Parathyroid adenoma (tissue), 2 donors: ENCODE results near the gene IGF2BP2.

ENCODE experiments used
- H2AFZ ChIP-seq: fragments of 300-600 bp; sonication (generic); one replicate; pipeline ENCODE4 v1.7.0; 2017; ENCODE audit warnings: antibody characterized with exemption, mild to moderate bottlenecking
- H3K27ac ChIP-seq: fragments of 300-600 bp; sonication (generic); one replicate; pipeline ENCODE4 v1.7.0; 2017
- H3K27me3 ChIP-seq: fragments of 300-600 bp; sonication (generic); one replicate; pipeline ENCODE4 v1.7.0; 2017; ENCODE audit warnings: low read length; ENCODE audit not compliant: control insufficient read depth, insufficient read depth
- H3K36me3 ChIP-seq: fragments of 300-600 bp; sonication (generic); one replicate; pipeline ENCODE4 v1.7.0; 2017; ENCODE audit warnings: low read length; ENCODE audit not compliant: control insufficient read depth, insufficient read depth
- H3K4me1 ChIP-seq: fragments of 300-600 bp; sonication (generic); one replicate; pipeline ENCODE4 v1.7.0; 2017; ENCODE audit warnings: control low read depth
- H3K4me2 ChIP-seq: fragments of 300-600 bp; sonication (generic); one replicate; pipeline ENCODE4 v1.7.0; 2017; ENCODE audit warnings: low read length
- H3K4me3 ChIP-seq: fragments of 300-600 bp; sonication (generic); one replicate; pipeline ENCODE4 v1.7.0; 2017; ENCODE audit warnings: low read depth, low read length
- H3K79me2 ChIP-seq: fragments of 300-600 bp; sonication (generic); one replicate; pipeline ENCODE4 v1.7.0; 2017; ENCODE audit warnings: control low read depth
- H3K9ac ChIP-seq: fragments of 300-600 bp; sonication (generic); one replicate; pipeline ENCODE4 v1.7.0; 2017; ENCODE audit warnings: mild to moderate bottlenecking
- H3K9me3 ChIP-seq: fragments of 300-600 bp; sonication (generic); one replicate; pipeline ENCODE4 v1.7.0; 2017; ENCODE audit warnings: low read length; ENCODE audit not compliant: control insufficient read depth
- CTCF ChIP-seq: fragments of 300-600 bp; sonication (generic); IDR thresholded peaks from one replicate; pipeline ENCODE4 v1.7.0; 2017; ENCODE audit warnings: antibody characterized with exemption, mild to moderate bottlenecking
- donor health status: primary hyperparathyroidism.

IGF2BP2 gene

GRCh38 chr3:185822221-185823000 is 2.4 kb downstream of the IGF2BP2 start:
- Histone ChIP-seq H3K9ac (no peak overlapping the region), H3K27ac (no peak overlapping the region), H3K36me3 (no peaks in the 10 kb centered on the region), H3K9me3 (no peaks in the 10 kb centered on the region), H3K4me1 (no peaks in the 10 kb centered on the region), H3K27me3 (no peaks in the 10 kb centered on the region), H2AFZ (peak overlapping the region; percentile 95), H3K79me2 (peaks cover 4% of the 10 kb centered on the region), H3K4me3 (peak overlapping the region; percentile 74), H3K4me2 (peak overlapping the region; percentile 90)
- no peak for TF ChIP-seq CTCF

- H3K36me3 ChIP-seq, result no peaks in the 10 kb centered on the region
- no peak overlapping the region for H3K27ac ChIP-seq
- no peak overlapping the region for H3K9ac ChIP-seq
- H3K79me2 ChIP-seq, result peaks cover 4% of the 10 kb centered on the region
- H3K4me2 ChIP-seq, result no peak overlapping the region
- no peaks in the 10 kb centered on the region for H3K4me1 ChIP-seq
- H3K9me3 ChIP-seq, result no peaks in the 10 kb centered on the region
- H3K4me3 ChIP-seq, result no peak overlapping the region
- TF ChIP-seq CTCF, result no peak
- no peak overlapping the region for H2AFZ ChIP-seq
- no peaks in the 10 kb centered on the region for H3K27me3 ChIP-seq
These were observed 3.7 kb downstream of the IGF2BP2 start for GRCh38 chr3:185820973-185821758.

- no peak overlapping the region for H3K27ac ChIP-seq
- no peak overlapping the region for H3K9ac ChIP-seq
- H3K27me3 ChIP-seq, result no peaks in the 10 kb centered on the region
- H3K36me3 ChIP-seq, result no peaks in the 10 kb centered on the region
- peaks cover 3% of the 10 kb centered on the region for H3K79me2 ChIP-seq
- H2AFZ ChIP-seq, result no peak overlapping the region
- H3K4me1 ChIP-seq, result no peaks in the 10 kb centered on the region
- TF ChIP-seq CTCF, result no peak
- H3K4me3 ChIP-seq, result no peak overlapping the region
- no peak overlapping the region for H3K4me2 ChIP-seq
- no peaks in the 10 kb centered on the region for H3K9me3 ChIP-seq
These were observed 6.5 kb downstream of the IGF2BP2 start for GRCh38 chr3:185818267-185818875.

GRCh38 chr3:185815391-185816282 is 9.2 kb downstream of the IGF2BP2 start:
- H3K4me3 ChIP-seq, result no peak overlapping the region
- H3K27ac ChIP-seq, result no peak overlapping the region
- no peaks in the 10 kb centered on the region for H3K79me2 ChIP-seq
- H3K9me3 ChIP-seq, result no peaks in the 10 kb centered on the region
- no peak overlapping the region for H3K9ac ChIP-seq
- TF ChIP-seq CTCF, result no peak
- H3K27me3 ChIP-seq, result no peaks in the 10 kb centered on the region
- H2AFZ ChIP-seq, result no peak overlapping the region
- H3K4me2 ChIP-seq, result no peak overlapping the region
- H3K4me1 ChIP-seq, result peaks cover 4% of the 10 kb centered on the region
- no peaks in the 10 kb centered on the region for H3K36me3 ChIP-seq
